ENCODE data around the gene BMERB1. TPM values are rescaled to one million over a fixed set of nuclear protein-coding genes. Genes with fewer than 3 reads are reported as not detected.
A peak's percentile ranks its signal among the peaks of the same experiment; 100 is the strongest.

BMERB1 gene
- total and polyA plus RNA-seq, 9 of the 15 experiments (the other 6 are each of a cell fraction or from before 2014, with no cell fraction given), result 0.29 to 2.9 (median 0.94) TPM

- Histone ChIP-seq H3K27ac (ENCODE audit: extremely low read depth, low read depth, low read length) (peak overlapping the region; percentile 77), H3K36me3 (ENCODE audit: control insufficient read depth, insufficient read depth, low read length) (no peaks in the 10 kb centered on the region), H3K4me3 (no peak overlapping the region), H3K9ac (ENCODE audit: insufficient read depth in 1 of 2, low read depth in 2 of 2, low read length in 2 of 2) (peak overlapping the region; percentile 5 to 66; a peak in 3 of 4 replicates), H2AFZ (ENCODE audit: low read depth, low read length) (peak overlapping the region; percentile 97), H3K9me3 (replicated peaks; ENCODE audit: control insufficient read depth, insufficient read depth, low read depth, low read length) (no peaks in the 10 kb centered on the region), H3K4me2 (ENCODE audit: insufficient read depth, low read length) (peak overlapping the region; percentile 51), H3K9me1 (ENCODE audit: control insufficient read depth, insufficient read depth, low read length) (no peaks in the 10 kb centered on the region), H3K79me2 (ENCODE audit: control insufficient read depth, insufficient read depth, low read length) (no peaks in the 10 kb centered on the region), H3K27me3 (ENCODE audit: control insufficient read depth in 2 of 2, insufficient read depth in 2 of 2, low read length in 2 of 2) (no peaks in the 10 kb centered on the region), H4K20me1 (replicated peaks; ENCODE audit: control insufficient read depth, insufficient read depth, low read length) (no peaks in the 10 kb centered on the region), H3K4me1 (replicated peaks in 1 of 2; ENCODE audit: control insufficient read depth in 2 of 2, insufficient read depth in 2 of 2, low read length in 2 of 2) (peaks cover 4 to 34% of the 10 kb centered on the region in 2 experiments)
- DNase-seq (ENCODE audit: extremely low read depth in 1 of 4, low spot score in 3 of 4), result no peak
- no peak for FAIRE-seq
- WGBS (ENCODE audit: insufficient coverage, low coverage, missing lambda C conversion rate), result 25% methylated on average over 3 of the region's 3 CpGs
- CTCF ChIA-PET (ENCODE audit: low intra/inter-chr PET ratio), result no interaction called here
- no TSS peak for BruUV-seq (replicated peaks)
- ATAC-seq, result no peak
- POLR2A ChIA-PET, result interaction anchor here (0.6 to 1.1 kb wide), 7 partner anchors 10 to 529 kb away, joined by 3 read pairs; no protein-coding TSS in a partner anchor
- TF ChIP-seq STAG1 (CRISPR knock-in tag; IDR thresholded peaks at IDR 0.05; ENCODE audit: borderline replicate concordance), result no peak
- no peak for TF ChIP-seq ARID2 (IDR thresholded peaks at IDR 0.05)
- no peak for TF ChIP-seq ZNF551 (CRISPR knock-in tag; IDR thresholded peaks at IDR 0.05)
- TF ChIP-seq KDM5B (IDR thresholded peaks at IDR 0.05; ENCODE audit: insufficient replicate concordance, low read depth, low read length), result no peak
- TF ChIP-seq ZNF395 (CRISPR knock-in tag; IDR thresholded peaks at IDR 0.05), result peak; percentile 54; the same call in 1 of the 2 replicates
- no peak for TF ChIP-seq TAF15 (IDR thresholded peaks at IDR 0.05; ENCODE audit: low read depth, low read length)
- TF ChIP-seq HCFC1 (IDR thresholded peaks at IDR 0.05; ENCODE audit: low read depth, low read length), result no peak
- intact Hi-C loops (cut with micrococcal nuclease), result no loop called here
- in situ Hi-C loops (cut with MboI), result no loop called here
Observed at GRCh38 chr16:15489016-15489415, 54.6 kb downstream of the BMERB1 start.

Data from K562 (cell line).